Stimulated activated CD4-positive, alpha-beta T cell treated with anti-CD3 and anti-CD28 coated beads, Interleukin-2, amount 100 ng/mL, for 24 hours (primary cell): ENCODE data around the gene BNIP5.
"Not testable (repeated sequence)": the region's sequence is repeated elsewhere in the genome, so short reads cannot be mapped to it uniquely, and the experiment has no call there.

ENCODE experiments used
- DNase-seq, 2 donors: peaks; one replicate each; pipeline ENCODE4 v3.0.0-alpha.2; 2020

Gene BNIP5

DNA sequence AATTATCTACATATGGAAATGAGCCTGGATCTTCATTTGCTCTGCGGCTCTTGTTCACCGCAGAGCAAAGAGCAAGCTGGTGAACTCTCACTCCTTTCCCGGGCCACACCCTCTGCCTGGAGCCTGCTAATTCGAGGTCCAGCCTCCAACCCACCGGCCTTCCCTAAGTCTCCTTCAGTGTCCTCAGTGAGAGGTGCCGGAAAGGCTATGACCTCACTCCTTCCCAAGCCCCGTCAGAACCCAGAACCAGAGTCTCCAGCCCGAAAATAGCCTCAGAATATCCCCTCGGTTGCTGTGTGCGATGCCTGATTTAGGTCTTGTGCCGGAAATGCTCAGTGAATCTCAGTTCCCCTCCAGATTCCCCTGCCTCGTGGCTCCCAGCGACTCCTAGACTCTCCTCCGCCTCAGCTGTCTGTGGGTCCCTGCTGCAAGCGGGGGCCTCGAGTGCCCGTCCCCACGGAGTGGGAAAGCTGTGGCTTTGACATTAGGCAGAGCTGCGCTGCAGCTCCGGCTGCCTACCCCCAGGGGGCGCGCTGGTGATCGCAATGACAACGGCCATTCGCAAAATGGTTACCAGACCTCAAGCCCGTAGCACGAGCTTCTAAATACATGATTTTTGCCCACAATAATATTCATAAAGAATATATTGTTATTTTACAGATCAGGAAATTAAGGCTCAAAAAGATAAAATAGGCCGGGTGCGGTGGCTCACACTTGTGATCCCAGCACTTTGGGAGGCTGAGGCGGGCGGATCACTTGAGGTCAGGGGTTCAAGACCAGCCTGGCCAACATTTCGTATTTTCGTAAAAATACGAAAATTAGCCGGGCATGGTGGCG, 4.1 kb upstream of the BNIP5 start:
- DNase-seq: peak; percentile 83 to 85

DNA sequence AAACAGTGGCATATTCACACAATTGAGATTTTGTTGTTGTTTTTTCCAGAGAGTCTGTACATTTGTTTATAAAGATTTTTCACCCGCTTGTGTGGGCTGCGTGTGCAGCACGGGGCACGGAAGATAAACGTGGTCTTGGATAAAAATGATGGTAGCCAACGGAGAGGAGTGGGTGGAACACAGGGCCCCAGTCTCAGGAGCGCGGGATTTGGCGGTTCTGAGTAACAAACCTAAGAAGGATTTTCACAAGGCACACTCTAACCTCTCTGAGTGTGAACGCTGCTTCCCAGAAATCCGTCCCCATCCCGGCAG, 3.6 kb upstream of the BNIP5 start:
- no peak for DNase-seq

DNA sequence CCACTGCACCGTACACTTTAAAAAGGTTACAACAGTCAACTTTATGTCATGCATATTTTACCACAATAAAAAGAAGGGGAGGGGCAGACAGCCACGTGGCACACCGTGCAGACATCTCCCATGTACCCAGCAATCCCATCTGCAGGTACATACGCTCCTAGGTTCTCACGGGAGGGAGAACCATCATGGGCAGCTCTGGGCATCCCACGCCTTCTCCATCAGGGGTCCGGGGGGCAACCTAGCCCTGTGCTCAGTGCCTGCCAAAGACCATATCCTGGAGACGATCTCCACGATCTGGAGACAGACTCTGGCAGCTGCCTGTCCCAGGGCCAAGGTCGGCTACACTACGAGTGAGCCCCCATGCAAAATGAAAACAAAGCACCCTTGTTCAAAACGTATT, 2.5 kb upstream of the BNIP5 start:
- no peak for DNase-seq

DNA sequence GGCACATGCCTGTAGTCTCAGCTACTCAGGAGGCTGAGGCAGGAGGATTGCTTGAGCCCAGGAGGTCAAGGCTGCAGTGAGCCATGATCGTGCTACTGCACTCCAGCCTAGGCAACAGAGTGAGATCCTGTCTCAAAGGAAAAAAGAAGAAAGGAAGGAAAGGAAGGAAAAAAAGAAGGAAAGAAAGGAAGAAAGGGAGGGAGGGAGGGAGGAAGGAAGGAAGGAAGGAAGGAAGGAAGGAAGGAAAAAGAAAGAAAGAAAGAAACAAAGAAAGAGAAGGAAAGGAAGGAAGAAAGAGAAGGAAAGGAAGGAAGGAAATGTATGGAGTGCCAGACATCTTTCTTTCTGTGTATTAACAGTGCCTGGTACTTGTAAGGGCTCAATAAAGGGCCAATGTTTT, 1.5 kb upstream of the BNIP5 start:
- not testable (repeated sequence) for DNase-seq

DNA sequence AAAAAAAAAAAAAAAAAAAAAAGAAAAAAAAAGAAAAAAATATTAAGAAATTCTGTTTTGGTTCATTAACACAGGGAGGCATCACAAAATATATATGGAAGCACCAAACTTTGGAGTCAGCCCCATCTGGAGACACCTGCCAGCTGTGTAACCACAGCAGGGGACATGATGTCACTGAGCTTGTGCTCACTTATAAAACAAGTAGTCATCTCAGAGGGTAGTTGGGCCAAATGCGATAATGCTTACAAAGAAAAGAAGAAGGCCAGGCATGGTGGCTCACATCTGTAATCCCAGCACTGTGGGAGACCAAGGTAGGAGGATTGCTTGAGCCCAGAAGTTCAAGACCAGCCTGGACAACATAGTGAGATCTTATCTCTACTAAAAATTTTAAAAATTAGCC, 1.1 kb upstream of the BNIP5 start:
- no peak for DNase-seq

DNA sequence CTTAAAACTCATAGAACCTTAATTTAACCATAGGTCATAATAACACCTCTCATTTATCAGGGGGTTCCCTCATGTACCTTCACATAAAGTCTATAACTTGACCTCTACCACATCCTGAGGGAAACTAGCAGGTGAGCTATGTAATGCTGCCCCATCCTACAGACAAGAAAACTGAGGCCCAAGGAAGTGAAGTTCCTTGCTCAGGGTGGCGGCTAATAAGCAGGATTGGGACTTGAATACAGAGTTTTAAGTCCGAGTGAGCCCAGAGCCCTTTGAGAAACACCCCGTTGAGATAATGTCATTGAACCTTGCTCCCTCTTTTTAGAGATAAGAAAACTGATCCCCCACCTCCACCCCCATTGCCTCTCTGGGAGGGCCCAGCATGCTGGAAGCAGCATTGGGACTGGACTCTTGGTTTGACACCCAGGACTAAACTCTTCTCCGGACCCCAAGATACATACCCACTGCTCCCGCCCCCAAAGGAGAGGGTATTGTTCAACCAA, 429 bp downstream of the BNIP5 start:
- no peak for DNase-seq

DNA sequence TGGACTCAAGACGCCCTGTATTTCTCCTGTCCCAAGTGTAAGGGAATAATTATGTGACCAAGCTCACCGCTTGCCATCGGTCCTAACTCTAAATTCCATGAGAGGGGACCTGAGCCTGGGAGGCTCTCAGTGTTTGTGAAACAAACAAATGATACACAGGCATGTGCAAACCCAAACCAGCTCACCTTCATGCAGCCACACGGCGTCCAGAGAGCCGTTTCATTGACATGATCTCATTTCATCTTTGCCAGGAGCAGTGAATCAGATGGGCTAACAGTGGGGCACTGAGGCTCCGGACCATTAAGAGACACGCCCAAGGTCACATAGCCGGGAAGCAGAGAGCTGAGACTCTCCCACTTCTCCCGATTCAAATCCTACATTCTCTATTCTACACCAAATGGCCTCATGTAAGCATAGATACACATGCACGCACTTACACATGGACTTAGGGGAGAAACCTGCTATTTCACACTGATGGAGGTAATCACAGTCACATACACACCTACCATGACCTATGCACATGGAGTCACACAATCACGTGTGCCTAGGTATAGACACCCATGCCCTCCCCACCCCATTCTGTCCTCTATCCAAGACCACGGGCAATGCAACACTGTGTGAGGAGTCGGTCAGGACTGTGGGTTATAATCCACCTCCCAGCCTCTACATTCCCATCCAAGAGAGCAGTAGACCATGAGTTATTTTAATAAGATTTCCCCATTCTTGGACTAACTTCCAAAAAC, 1.1 kb downstream of the BNIP5 start:
- DNase-seq: no peak

DNA sequence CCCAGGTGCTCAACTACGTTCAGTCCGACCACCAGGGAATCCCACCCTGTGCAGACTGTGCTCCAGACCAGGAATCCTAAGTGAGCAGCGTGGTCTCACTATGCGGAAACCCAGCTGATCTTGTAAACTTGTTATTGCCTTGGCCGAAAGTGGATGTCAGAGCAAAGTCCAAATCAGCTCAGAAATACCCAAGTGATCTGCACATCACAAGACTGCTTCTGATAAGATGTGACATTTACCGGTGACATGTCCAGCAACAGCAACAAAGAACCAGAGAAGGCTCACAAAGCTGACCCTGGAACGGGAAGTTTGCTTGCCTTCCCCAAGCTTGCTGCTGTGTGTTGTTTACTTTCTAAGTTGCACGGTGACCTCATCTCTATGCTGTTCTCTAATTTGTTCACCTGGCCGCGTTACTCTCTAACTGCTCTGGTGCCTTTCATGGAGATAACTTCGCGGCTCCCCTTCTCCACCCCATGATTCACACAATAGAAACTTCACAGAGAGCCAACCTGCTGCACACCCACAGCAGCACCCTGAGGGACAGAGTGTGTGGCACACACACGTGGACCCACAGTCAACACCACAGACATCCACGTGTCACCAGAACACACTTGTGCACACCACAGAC, 1.7 kb downstream of the BNIP5 start:
- DNase-seq: no peak

DNA sequence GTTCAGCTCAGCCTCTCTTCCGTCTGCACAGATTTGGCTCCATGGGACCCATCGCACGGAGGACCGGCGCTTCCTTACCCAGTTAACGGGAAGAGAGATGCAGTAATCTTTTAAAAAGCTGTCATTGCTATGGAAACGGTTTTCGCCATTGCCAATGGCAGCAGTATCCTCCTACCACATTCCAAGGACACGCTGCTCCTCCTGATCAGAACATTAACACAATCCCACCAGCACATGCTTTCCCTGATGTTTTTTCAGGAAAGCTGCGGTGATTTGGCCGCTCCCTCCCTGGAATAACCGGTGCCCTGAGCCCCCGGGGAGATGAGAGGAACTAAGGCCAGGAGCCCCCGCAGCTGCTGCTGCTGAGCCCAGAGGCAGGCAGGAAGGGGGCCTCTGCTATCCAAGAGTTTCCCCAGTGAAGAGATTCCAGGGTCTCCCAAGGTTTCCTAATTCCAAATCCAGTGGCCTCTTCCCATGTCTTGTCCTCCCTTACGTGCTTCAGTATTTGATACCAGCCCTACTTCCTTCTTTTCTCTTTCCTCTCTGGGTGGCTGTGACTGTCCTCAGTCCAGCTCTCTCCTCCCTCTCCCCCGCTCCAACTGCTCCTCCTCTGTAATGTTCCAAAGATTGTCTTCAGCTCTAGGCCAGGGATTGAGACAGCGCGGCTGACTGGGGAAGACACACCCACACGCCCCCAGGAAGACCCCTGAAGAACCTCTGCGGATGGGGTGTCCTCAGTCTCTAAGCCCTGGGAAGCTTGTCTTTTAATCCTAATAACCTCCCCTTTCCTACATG, 2.6 kb downstream of the BNIP5 start:
- DNase-seq: no peak

DNA sequence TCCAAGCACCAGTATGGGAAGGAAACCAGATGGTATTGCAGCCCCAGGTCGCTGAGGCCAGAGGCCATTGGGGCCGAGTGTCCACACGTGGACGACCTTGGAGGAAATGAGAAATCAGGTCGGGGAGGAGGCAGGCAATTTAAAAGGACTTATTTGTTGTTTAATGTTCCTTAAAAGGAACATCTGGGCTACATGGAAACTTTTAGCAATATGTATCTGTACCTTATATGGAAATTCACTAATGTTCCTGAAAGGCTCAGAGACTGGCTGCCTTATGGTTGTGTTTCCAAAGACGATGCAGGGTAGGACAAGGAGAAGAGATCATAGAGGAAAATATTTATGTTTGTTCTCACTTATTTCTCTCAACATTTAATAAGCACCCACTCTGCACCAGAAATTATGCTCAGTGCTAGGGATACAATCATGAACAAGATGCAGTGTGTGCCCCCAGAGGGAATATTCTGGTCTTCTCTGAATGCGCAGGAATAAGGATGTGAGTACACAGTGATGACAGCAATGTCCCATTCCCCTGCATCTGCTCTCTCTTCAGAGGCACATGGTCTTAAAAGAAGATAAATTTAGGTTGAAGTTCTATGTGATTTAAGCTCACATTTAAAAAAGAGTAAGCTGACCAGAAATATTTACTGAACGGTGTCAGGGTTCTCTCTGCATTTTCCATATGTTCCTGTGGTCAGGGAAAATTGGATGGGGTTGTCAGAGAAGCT, 3.4 kb downstream of the BNIP5 start:
- DNase-seq: no peak

DNA sequence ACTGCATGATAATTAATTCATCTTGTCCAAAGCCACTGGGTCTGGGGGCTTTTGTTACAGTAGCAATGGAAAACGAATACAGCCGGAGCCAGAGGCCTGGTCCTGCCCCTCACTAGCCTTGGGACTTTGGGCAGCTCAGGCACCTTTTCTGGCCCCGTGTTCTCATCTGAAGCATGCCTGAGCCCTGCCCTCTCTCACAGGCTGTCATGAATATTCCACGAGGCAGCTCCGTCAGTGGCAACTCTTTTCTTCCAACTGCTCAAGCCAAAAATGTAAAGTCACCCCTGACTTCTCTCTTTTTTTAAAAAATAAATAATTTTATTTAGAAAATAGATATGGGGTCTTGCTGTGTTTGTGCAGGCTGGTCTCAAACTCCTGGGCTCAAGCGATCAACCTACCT, 5.3 kb downstream of the BNIP5 start:
- no peak for DNase-seq

DNA sequence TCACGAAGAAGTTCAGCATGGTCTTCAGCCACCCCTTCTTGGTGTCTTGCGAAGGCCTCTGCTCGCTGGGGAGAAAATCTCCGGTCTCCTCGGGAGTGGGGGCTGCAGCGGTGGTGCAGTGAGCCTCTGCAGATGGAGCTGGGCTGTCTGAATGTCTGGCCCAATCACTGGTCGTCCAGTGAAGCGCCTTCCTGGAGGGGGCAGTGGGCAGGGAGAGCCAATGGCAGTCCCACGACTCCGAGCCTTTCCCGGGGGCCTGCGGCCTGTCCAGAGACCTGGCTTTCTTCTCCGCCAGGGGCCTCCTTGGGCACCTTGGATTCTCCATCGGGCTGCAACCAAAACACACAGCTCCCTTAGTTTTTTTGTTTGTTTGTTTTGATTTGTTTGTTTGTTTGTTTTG, 6.3 kb downstream of the BNIP5 start:
- DNase-seq: no peak

DNA sequence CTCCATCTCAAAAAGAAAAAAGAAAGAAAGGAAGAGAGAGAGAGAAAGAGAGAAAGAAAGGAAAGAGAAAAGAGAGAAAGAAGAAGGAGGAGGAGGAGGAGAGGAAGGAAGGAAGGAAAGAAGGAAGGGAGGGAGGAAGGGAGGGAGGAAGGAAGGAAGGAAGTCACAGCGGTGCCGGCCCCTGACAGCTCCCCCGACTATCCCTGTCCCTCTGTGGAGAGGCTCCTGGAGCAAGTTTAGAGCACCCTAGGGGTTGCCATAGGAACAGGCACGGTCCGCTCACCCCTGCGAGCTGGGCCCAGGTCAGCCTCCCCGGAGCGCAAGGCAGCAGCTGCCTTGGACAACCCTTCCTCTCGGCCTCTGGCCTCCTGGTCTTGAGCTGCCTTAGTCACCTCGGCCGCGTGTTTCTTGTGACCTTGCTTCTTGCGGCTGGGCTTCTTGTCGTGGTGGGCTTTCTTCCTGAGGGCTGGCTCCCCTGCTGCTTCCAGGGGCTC, 6.8 kb downstream of the BNIP5 start:
- no peak for DNase-seq

DNA sequence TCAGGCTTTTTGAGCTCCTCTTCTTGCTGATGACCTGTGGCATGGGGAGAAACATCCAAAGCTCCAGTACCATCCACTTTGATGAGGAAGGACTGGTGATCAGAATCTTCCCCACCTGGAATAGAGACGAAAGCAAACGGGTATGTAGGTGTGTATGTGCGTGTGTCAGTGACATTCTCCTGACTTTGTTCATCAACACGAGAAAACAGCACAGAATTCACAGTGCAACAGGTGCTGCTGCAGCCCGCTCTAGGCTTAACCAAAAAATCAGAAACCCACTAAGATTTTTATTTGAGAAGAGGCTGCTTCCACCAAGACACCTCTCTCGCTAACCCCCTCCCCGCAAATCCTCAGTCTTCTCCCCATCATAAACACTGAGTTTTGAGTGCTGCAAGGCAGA, 8.1 kb downstream of the BNIP5 start:
- DNase-seq: no peak

DNA sequence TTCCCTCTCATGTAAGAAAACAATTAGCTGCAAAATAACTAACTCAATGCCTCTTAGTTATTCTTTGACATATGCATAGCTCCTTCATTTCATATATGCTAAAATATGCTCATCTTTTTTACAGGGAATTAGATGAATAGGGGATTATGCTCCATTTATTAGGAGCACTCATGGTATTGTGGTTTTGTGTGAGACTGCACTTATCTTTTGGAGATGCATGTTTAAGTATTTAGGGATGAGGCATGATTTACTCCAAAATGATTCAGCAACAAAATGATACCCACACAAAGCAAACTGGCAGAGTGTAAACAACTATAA, 8.8 kb downstream of the BNIP5 start:
- no peak for DNase-seq

DNA sequence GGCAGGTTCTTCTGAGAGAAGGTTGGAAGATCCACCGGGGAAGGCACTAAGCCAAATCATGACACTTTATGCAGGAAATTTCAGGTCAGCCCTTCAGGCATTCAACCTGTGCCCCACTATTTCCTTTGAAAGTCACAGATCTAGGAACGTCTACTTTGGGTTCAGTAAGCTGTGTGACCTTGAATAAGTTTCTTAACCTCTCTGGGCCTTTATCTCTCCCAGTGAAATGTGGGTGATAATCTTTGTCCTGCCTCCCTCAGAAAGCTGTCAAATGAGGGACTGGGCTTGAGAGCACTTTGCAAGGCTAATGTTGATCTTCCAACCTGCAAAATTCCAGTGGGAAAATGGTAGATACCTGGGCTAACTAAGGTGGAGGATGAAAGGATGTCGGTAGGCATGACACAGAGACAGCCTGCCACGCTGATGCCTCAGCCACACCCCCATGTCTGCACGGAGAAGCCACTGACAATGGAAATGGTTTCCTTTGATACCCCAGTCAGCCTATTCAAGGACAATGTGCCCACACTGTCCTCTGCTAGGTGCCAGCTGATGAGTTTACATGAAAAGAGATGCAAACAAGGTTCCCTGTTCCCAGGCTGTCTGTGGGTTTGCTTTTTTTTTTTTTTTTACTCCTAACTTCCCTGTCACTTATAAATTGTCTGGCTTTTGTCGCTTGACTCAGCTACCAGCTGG, 9.3 kb downstream of the BNIP5 start:
- DNase-seq: no peak

DNA sequence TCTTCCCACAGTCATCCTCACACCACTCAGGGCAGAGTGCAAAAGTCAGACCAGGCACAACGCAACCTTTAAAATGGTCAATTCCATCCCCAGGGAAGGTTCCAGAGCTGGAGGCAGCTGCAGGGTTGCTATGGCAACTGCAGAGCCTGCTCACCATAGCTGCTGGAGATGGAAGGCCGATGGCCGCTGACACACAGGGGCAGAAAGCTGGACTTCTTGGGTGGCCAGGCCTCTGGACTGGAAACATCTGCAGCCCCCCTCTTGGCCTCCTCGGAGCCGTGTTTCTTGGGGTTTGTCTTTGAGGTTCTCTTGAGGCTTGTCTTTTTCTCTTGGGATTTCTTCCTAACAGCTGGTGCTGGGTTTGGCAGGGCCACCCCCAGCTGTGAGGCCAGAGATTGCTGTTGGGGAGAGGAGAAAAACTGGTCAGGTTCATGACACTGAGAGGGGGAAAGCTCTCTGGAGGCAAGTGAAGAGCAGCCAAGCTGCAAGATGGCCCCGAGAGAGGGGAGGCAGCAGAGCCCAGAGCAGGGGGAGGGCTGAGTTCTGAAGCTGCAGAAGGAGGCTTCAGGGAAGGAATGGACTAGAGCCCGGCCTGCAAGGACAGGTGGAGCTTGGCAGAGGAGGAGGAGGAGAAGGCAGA, 10.2 kb downstream of the BNIP5 start:
- DNase-seq: no peak

DNA sequence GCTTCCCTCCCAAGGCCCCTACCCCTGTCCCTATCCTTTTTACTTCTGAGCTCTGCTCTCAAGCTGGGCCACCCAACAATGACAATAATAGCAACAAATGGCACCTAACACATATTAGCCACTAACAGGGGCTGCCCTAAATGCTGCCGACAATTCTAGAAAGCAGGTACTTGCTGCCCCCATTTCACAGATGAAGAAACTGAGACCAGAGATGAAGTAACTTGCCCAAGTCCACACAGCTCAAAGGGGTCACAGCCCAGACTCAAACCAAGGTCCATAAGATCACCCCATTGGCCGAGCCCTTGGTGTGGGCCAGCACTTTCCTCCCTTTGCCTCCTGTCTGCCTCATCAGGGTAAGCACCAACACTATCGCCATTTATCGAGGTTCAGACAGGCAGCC, 12.0 kb downstream of the BNIP5 start:
- DNase-seq: no peak

DNA sequence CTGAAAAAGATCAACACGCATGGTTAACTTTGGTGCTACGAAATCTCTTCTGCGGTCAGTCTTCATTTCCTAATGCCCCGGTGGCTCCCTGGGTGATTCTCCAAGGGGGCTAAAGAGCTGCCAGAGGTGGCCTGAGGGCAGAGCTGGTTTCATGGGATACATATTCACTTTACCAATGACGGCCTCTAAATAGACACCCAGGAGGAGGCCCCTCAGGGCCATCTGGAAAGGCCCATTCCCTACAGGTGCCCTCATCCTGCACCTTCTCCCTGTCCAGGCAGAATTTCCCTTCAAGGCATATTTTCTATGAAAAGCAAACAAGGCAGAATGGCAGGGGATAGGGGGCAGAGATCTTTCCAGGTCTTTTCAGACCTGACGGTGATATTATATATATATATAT, 12.5 kb downstream of the BNIP5 start:
- DNase-seq: no peak

DNA sequence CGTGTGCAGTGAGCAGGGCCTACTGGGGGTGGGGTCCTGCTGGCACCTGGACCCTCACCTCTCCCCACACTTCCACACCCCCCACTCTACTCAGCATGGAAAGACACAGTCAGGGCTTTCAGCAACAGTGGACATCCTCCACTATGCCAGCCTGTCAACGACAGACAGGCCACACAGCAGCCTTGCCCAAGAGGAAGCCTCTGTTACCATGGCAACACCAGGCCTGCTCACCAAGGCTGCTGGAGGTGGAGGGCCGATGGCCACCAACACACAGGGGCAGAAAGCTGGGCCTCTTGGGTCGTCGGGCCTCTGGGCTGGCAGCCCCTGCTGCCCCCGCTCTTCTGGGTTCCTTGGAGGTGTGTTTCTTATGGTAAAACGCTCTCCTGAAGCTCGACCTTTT, 13.6 kb downstream of the BNIP5 start:
- DNase-seq: no peak

DNA sequence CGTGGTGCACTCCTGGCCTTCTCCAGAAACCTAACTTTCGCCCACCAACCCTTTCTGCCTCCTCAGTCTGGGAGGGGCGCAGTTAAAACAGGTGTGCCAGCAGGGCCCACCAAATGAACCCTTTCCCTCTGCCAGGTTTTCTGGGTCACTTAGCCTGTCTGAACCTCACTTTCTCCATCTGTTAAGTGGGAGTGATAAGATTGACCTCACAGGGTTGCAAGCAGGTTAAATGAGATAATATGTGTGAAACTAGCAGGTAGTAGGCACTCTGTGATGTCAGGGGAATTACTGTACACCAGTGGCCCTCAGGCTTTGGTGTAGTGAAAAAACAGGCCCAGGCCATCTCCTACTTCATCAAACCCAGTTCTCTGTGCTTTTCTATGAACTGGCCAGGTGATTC, 14.1 kb downstream of the BNIP5 start:
- no peak for DNase-seq
